A204.1 (cell line): ENCODE results near the gene MARCHF2.

Source experiments
- FAIRE-seq: peaks from 2 replicates; lab custom pipeline; 2012; peaks lifted over from hg19 to GRCh38; lab: Jason Lieb, UNC

The MARCHF2 gene

GRCh38 chr19:8453616-8454015, 40.5 kb downstream of the MARCHF2 start:
- FAIRE-seq, result no peak

- no peak for FAIRE-seq
Observed at GRCh38 chr19:8454218-8454617, 41.1 kb downstream of the MARCHF2 start.

- no peak for FAIRE-seq
Observed at GRCh38 chr19:8455018-8455417, 41.9 kb downstream of the MARCHF2 start.

GRCh38 chr19:8456064-8456463, 43.0 kb downstream of the MARCHF2 start:
- no peak for FAIRE-seq

- FAIRE-seq, result no peak
Observed at GRCh38 chr19:8457209-8457608, 44.1 kb downstream of the MARCHF2 start.

- FAIRE-seq, result no peak
Observed at GRCh38 chr19:8457827-8458226, 44.7 kb downstream of the MARCHF2 start.

- FAIRE-seq, result no peak
Observed at GRCh38 chr19:8458380-8458779, 45.3 kb downstream of the MARCHF2 start.

- FAIRE-seq, result no peak
Observed at GRCh38 chr19:8459095-8459494, 46.0 kb downstream of the MARCHF2 start.

- no peak for FAIRE-seq
Observed at GRCh38 chr19:8459520-8460270, 46.6 kb downstream of the MARCHF2 start.

- FAIRE-seq, result no peak
Observed at GRCh38 chr19:8460516-8461298, 47.6 kb downstream of the MARCHF2 start.

- no peak for FAIRE-seq
Observed at GRCh38 chr19:8461376-8461775, 48.3 kb downstream of the MARCHF2 start.

GRCh38 chr19:8461891-8462290, 48.8 kb downstream of the MARCHF2 start:
- FAIRE-seq, result no peak

- FAIRE-seq, result no peak
Observed at GRCh38 chr19:8462571-8462970, 49.5 kb downstream of the MARCHF2 start.

GRCh38 chr19:8463365-8463764, 50.3 kb downstream of the MARCHF2 start:
- no peak for FAIRE-seq

- no peak for FAIRE-seq
Observed at GRCh38 chr19:8466018-8466417, 52.9 kb downstream of the MARCHF2 start.

- FAIRE-seq, result no peak
Observed at GRCh38 chr19:8468124-8468523, 55.0 kb downstream of the MARCHF2 start.

GRCh38 chr19:8468761-8469373, 55.8 kb downstream of the MARCHF2 start:
- no peak for FAIRE-seq

GRCh38 chr19:8469613-8470368, 56.7 kb downstream of the MARCHF2 start:
- no peak for FAIRE-seq

GRCh38 chr19:8473648-8474476, 60.8 kb downstream of the MARCHF2 start:
- no peak for FAIRE-seq

GRCh38 chr19:8475005-8475404, 61.9 kb downstream of the MARCHF2 start:
- no peak for FAIRE-seq

- no peak for FAIRE-seq
Observed at GRCh38 chr19:8476524-8476923, 63.4 kb downstream of the MARCHF2 start.

GRCh38 chr19:8477889-8478288, 64.8 kb downstream of the MARCHF2 start:
- no peak for FAIRE-seq
